Nephron progenitor cell (in vitro differentiated cells): ENCODE measurements around the gene TIMMDC1.

ENCODE experiments used
- DNase-seq: peaks from one replicate; pipeline ENCODE4 v3.0.0; 2021
- H3K27ac Mint-ChIP-seq: 2 replicates; pipeline ENCODE4 v1.8.0; 2021; ENCODE audit warnings: mild to moderate bottlenecking, moderate library complexity, mixed read lengths
- H3K27me3 Mint-ChIP-seq: 2 replicates; pipeline ENCODE4 v1.8.0; 2021; ENCODE audit warnings: mild to moderate bottlenecking, low read depth, mixed read lengths; ENCODE audit not compliant: poor library complexity
- H3K36me3 Mint-ChIP-seq: 2 replicates; pipeline ENCODE4 v1.8.0; 2021; ENCODE audit warnings: low read depth, mixed read lengths
- H3K4me1 Mint-ChIP-seq: 2 replicates; pipeline ENCODE4 v1.8.0; 2021; ENCODE audit warnings: mixed read lengths
- H3K4me3 Mint-ChIP-seq: 2 replicates; pipeline ENCODE4 v1.8.0; 2021; ENCODE audit warnings: mild to moderate bottlenecking, moderate library complexity, mixed read lengths
- H3K9me3 Mint-ChIP-seq: 2 replicates; pipeline ENCODE4 v1.8.0; 2021; ENCODE audit warnings: mild to moderate bottlenecking, moderate library complexity, mixed read lengths
- TF ChIP-seq, protein P1 (sequence below): fragments of 200-600 bp; sonication (generic); IDR thresholded peaks from 2 replicates; pipeline ENCODE4 v1.5.0; 2021; ENCODE audit warnings: antibody characterized with exemption

The TIMMDC1 gene

DNA sequence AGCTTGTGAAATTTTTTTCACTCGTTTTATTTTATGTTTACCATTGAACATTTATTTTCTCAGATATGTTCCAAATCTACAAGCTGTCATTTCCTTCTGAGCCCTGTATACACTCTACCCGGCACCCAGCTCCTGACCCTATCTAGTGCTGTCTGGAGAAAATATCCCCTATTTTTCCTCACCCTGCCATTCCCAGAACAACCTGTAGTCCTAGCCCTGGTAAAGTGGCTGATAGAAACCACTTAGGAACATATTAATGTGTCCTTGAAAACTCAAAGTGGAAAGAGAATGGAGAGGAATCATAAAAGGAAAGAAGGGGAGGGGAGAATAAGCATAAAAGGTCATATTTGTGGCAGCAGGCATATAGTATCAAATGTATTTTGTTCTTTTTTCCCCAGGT, 8.2 kb upstream of the TIMMDC1 start:
- TF ChIP-seq, protein P1, sequence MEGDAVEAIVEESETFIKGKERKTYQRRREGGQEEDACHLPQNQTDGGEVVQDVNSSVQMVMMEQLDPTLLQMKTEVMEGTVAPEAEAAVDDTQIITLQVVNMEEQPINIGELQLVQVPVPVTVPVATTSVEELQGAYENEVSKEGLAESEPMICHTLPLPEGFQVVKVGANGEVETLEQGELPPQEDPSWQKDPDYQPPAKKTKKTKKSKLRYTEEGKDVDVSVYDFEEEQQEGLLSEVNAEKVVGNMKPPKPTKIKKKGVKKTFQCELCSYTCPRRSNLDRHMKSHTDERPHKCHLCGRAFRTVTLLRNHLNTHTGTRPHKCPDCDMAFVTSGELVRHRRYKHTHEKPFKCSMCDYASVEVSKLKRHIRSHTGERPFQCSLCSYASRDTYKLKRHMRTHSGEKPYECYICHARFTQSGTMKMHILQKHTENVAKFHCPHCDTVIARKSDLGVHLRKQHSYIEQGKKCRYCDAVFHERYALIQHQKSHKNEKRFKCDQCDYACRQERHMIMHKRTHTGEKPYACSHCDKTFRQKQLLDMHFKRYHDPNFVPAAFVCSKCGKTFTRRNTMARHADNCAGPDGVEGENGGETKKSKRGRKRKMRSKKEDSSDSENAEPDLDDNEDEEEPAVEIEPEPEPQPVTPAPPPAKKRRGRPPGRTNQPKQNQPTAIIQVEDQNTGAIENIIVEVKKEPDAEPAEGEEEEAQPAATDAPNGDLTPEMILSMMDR = no peak
- Mint-ChIP-seq H3K27me3 (no peaks in the 10 kb centered on the region), H3K27ac (no peak overlapping the region), H3K36me3 (peaks cover 34% of the 10 kb centered on the region), H3K4me1 (no peaks in the 10 kb centered on the region), H3K4me3 (no peak overlapping the region), H3K9me3 (no peaks in the 10 kb centered on the region)
- DNase-seq = no peak

DNA sequence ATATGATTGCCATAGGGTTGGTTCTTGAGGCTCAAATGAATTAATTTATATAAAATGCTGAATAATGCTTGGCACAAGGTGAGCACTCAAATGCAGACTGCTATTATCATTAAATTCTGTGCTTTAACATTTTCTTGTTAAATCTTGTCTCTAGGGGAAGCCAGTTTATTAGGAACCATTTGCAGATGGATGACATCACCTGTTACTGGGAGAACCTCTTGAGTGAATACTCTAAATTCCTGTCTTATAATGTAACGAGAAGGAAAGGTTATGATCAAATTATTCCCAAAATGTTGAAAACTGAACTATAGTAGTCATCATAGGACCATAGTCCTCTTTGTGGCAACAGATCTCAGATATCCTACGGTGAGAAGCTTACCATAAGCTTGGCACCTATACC, 6.2 kb upstream of the TIMMDC1 start:
- peaks cover 6% of the 10 kb centered on the region for H3K4me1 Mint-ChIP-seq
- H3K27ac Mint-ChIP-seq = no peak overlapping the region
- H3K9me3 Mint-ChIP-seq = no peaks in the 10 kb centered on the region
- H3K4me3 Mint-ChIP-seq = no peak overlapping the region
- TF ChIP-seq, protein P1 = no peak
- H3K27me3 Mint-ChIP-seq = no peaks in the 10 kb centered on the region
- peaks cover 27% of the 10 kb centered on the region for H3K36me3 Mint-ChIP-seq
- no peak for DNase-seq

DNA sequence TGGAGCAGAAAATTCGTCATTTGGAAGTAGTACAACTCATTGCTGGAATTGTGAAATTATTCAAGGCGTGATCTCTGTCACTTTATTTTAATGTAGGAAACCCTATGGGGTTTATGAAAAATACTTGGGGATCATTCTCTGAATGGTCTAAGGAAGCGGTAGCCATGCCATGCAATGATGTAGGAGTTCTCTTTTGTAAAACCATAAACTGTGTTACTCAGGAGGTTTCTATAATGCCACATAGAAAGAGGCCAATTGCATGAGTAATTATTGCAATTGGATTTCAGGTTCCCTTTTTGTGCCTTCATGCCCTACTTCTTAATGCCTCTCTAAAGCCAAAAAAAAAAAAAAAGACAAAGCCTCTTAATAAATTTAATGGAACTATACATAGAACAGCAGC, 5.5 kb upstream of the TIMMDC1 start:
- no peaks in the 10 kb centered on the region for H3K9me3 Mint-ChIP-seq
- H3K27me3 Mint-ChIP-seq = peaks cover 1% of the 10 kb centered on the region
- H3K36me3 Mint-ChIP-seq = peaks cover 27% of the 10 kb centered on the region
- TF ChIP-seq, protein P1 = no peak
- H3K4me3 Mint-ChIP-seq = no peak overlapping the region
- DNase-seq = no peak
- H3K4me1 Mint-ChIP-seq = peaks cover 13% of the 10 kb centered on the region
- no peak overlapping the region for H3K27ac Mint-ChIP-seq

DNA sequence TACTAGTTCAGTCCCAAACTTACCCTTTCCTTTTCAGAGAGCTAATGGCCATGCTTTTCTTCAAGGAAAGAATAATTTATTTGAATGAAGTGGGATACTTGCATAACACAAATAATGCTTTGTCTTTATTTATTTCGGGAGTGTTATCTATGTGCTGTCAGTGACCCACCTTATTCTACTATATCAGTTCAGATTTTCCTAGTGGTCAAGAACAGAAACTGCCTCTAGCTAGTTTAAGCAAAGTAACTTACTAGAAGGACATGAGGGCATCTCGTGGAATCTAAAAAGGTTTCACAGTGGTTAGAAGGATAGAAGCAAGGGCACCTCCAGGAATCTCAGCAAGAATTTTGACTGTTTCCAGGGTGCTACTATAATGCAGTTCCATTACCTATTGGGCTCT, 3.8 kb upstream of the TIMMDC1 start:
- Mint-ChIP-seq H3K4me1 (peaks cover 22% of the 10 kb centered on the region), H3K9me3 (no peaks in the 10 kb centered on the region), H3K27me3 (peaks cover 4% of the 10 kb centered on the region), H3K36me3 (peaks cover 27% of the 10 kb centered on the region), H3K27ac (no peak overlapping the region), H3K4me3 (no peak overlapping the region)
- no peak for DNase-seq
- TF ChIP-seq, protein P1 = no peak

DNA sequence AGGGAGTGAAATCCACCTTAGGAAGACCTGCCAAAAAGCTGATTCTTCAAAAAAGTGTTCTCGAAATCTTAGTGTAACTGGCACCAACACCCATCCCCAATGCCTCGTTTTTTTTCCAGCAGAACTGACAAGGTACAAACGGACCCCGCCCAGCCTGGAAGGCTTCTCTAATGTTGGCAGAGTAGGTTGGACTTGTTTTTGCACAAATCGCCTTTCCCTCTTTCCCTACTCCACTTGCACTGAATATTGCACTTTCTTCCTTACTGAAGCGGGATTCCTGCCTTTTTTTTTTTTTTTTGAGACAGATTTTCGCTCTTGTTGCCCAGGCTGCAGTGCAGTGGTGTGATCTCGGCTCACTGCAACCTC, 544 bp upstream of the TIMMDC1 start:
- Mint-ChIP-seq H3K27ac (peak overlapping the region; percentile 100), H3K4me3 (peak overlapping the region; percentile 100), H3K4me1 (peaks cover 45% of the 10 kb centered on the region), H3K36me3 (peaks cover 16% of the 10 kb centered on the region), H3K27me3 (peaks cover 4% of the 10 kb centered on the region), H3K9me3 (no peaks in the 10 kb centered on the region)
- DNase-seq = peak; percentile 13
- TF ChIP-seq, protein P1 = no peak

DNA sequence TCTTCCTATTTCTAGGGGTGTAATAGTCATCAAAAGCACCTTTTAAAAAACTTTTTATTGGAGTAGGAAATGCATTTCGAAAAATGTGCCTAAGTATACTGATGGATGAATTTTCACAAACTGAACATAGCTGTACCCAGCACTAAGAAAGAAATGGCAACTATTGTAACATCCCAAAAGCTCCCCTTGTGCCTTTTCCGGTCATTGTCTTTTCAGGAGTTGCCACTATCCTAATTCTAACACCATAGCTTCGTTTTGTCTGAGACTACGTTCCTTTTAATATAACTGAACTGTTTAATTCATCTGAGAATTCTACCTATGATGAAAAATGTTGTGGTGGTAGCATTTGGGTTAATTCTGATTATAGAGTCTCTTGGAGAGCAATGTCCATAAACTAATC, 1.9 kb downstream of the TIMMDC1 start:
- peaks cover 4% of the 10 kb centered on the region for H3K27me3 Mint-ChIP-seq
- no peak overlapping the region for H3K27ac Mint-ChIP-seq
- no peaks in the 10 kb centered on the region for H3K9me3 Mint-ChIP-seq
- H3K4me3 Mint-ChIP-seq = peak overlapping the region; percentile 100
- TF ChIP-seq, protein P1 = no peak
- peaks cover 45% of the 10 kb centered on the region for H3K4me1 Mint-ChIP-seq
- peaks cover 26% of the 10 kb centered on the region for H3K36me3 Mint-ChIP-seq
- DNase-seq = no peak
